Neural cell (in vitro differentiated cells): Measurements from ENCODE around the gene WNT7B. TPM values are rescaled to one million over a fixed set of nuclear protein-coding genes. Genes with fewer than 3 reads are reported as not detected.

ENCODE experiments used
- H2AFZ ChIP-seq: fragments of 200-600, 300-800 bp; sonication (generic), shearing (Covaris generic); 2 replicates; pipeline ENCODE4 v1.6.0; 2014; ENCODE audit warnings: low read depth, mild to moderate bottlenecking, antibody characterized with exemption, low read length, moderate library complexity
- H3F3A ChIP-seq: fragments of 200-600 bp; shearing (Covaris generic); 2 replicates; pipeline ENCODE4 v1.6.1; 2016; ENCODE audit warnings: mild to moderate bottlenecking, moderate library complexity, mixed read lengths, antibody characterized with exemption, low read length; ENCODE audit not compliant: insufficient read depth, poor library complexity, severe bottlenecking
- H3K27ac ChIP-seq: fragments of 200-600, 300-800 bp; sonication (generic), shearing (Covaris generic); 2 replicates; pipeline ENCODE4 v1.5.1; 2014; ENCODE audit warnings: mild to moderate bottlenecking, low read length, moderate library complexity
- H3K27me3 ChIP-seq: fragments of 300-800, 200-600 bp; sonication (generic), shearing (Covaris generic); 2 replicates; pipeline ENCODE4 v1.6.0; 2014; ENCODE audit warnings: mild to moderate bottlenecking, low read depth, low read length, moderate library complexity; ENCODE audit not compliant: insufficient read depth
- H3K36me3 ChIP-seq: fragments of 300-800, 200-600 bp; sonication (generic), shearing (Covaris generic); 2 replicates; pipeline ENCODE4 v1.5.1; 2014; ENCODE audit warnings: mild to moderate bottlenecking, antibody characterized with exemption, low read length, moderate library complexity; ENCODE audit not compliant: insufficient read depth
- H3K4me2 ChIP-seq: fragments of 300-800, 200-600 bp; sonication (generic), shearing (Covaris generic); 2 replicates; pipeline ENCODE4 v1.6.0; 2014; ENCODE audit warnings: mild to moderate bottlenecking, low read length
- H3K4me3 ChIP-seq: fragments of 300-800, 200-600 bp; sonication (generic), shearing (Covaris generic); 2 replicates; pipeline ENCODE4 v1.5.1; 2014; ENCODE audit warnings: mild to moderate bottlenecking, low read length, moderate library complexity
- H3K79me2 ChIP-seq: fragments of 200-600 bp; shearing (Covaris generic); replicated peaks from 2 replicates; pipeline ENCODE4 v1.6.0; 2014; ENCODE audit warnings: mild to moderate bottlenecking, low read length, moderate library complexity; ENCODE audit not compliant: insufficient read depth
- H3K9ac ChIP-seq: fragments of 300-800, 200-600 bp; sonication (generic), shearing (Covaris generic); 2 replicates; pipeline ENCODE4 v1.6.1; 2016; ENCODE audit warnings: mild to moderate bottlenecking, low read length, mixed read lengths
- H3K9me2 ChIP-seq: fragments of 200-600 bp; shearing (Covaris generic); 2 replicates; pipeline ENCODE4 v1.6.1; 2016; ENCODE audit warnings: mild to moderate bottlenecking, low read length, mixed read lengths; ENCODE audit not compliant: insufficient read depth
- H3K9me3 ChIP-seq: fragments of 200-600, 300-800 bp; sonication (generic), shearing (Covaris generic); 2 replicates; pipeline ENCODE4 v1.6.1; 2016; ENCODE audit warnings: mild to moderate bottlenecking, mixed run types, low read length, moderate library complexity, mixed read lengths
- H4K20me1 ChIP-seq: fragments of 200-600 bp; shearing (Covaris generic); 2 replicates; pipeline ENCODE4 v1.6.1; 2016; ENCODE audit warnings: mild to moderate bottlenecking, mixed run types; ENCODE audit not compliant: insufficient read depth
- CTCF ChIP-seq: fragments of 450-650 bp; IDR thresholded peaks from 2 replicates; pipeline ENCODE4 v1.5.1; 2014; ENCODE audit warnings: antibody characterized with exemption, mild to moderate bottlenecking, moderate library complexity; ENCODE audit not compliant: poor library complexity, severe bottlenecking
- EP300 ChIP-seq: fragments of 450-650 bp; conservative IDR thresholded peaks from 2 replicates; pipeline ENCODE4 v1.6.1; 2014; ENCODE audit warnings: antibody characterized with exemption, mild to moderate bottlenecking, moderate library complexity; ENCODE audit not compliant: poor library complexity, severe bottlenecking
- EZH2 ChIP-seq: fragments of 200-600, 300-800 bp; shearing (Covaris generic), sonication (generic); IDR thresholded peaks from 2 replicates; pipeline ENCODE4 v1.6.1; 2014; ENCODE audit warnings: antibody characterized with exemption, low read length, borderline replicate concordance, mild to moderate bottlenecking; ENCODE audit not compliant: insufficient read depth, poor library complexity, severe bottlenecking
- MXI1 ChIP-seq: fragments of 450-650 bp; conservative IDR thresholded peaks from 2 replicates; pipeline ENCODE4 v1.6.1; 2014; ENCODE audit warnings: antibody characterized with exemption, mild to moderate bottlenecking; ENCODE audit not compliant: poor library complexity, severe bottlenecking
- POLR2AphosphoS5 ChIP-seq: IDR thresholded peaks from 2 replicates; pipeline ENCODE4 v1.6.1; 2012
- RAD21 ChIP-seq: fragments of 450-650 bp; conservative IDR thresholded peaks from 2 replicates; pipeline ENCODE4 v1.6.1; 2014; ENCODE audit warnings: antibody characterized with exemption, mild to moderate bottlenecking, moderate library complexity
- SMC3 ChIP-seq: fragments of 450-650 bp; conservative IDR thresholded peaks from 2 replicates; pipeline ENCODE4 v1.6.1; 2014; ENCODE audit warnings: antibody characterized with exemption, mild to moderate bottlenecking, moderate library complexity; ENCODE audit not compliant: poor library complexity
- TAF1 ChIP-seq: IDR thresholded peaks from 2 replicates; pipeline ENCODE4 v1.6.1; 2012; ENCODE audit warnings: low read depth
- polyA plus RNA-seq: library from polyadenylated mRNA; depleted of rRNA; stranded (reverse); fragments of >200 nt; gene quantifications from 2 replicates; pipeline ENCODE4 v1.2.3, GENCODE V29; 2014
- TF ChIP-seq, protein P1 (sequence below): IDR thresholded peaks from 2 replicates; pipeline ENCODE4 v1.6.1; 2012; ENCODE audit warnings: borderline replicate concordance

WNT7B gene
- polyA plus RNA-seq, 1 donor from 2014 or later: 0.16 TPM

GRCh38 chr22:45930324-45930723 lies 46.6 kb downstream of the WNT7B start:
- Histone ChIP-seq H3K79me2 (no peaks in the 10 kb centered on the region), H4K20me1 (no peaks in the 10 kb centered on the region), H3K27ac (no peak overlapping the region), H3F3A (no peaks in the 10 kb centered on the region), H2AFZ (no peak overlapping the region), H3K4me3 (no peak overlapping the region), H3K27me3 (no peaks in the 10 kb centered on the region), H3K9ac (no peak overlapping the region), H3K9me3 (no peaks in the 10 kb centered on the region), H3K9me2 (no peaks in the 10 kb centered on the region), H3K36me3 (no peaks in the 10 kb centered on the region), H3K4me2 (no peak overlapping the region)
- TF ChIP-seq SMC3: no peak
- TF ChIP-seq CTCF: no peak
- no peak for TF ChIP-seq EZH2
- no peak for TF ChIP-seq POLR2AphosphoS5
- no peak for TF ChIP-seq TAF1
- TF ChIP-seq, protein P1, sequence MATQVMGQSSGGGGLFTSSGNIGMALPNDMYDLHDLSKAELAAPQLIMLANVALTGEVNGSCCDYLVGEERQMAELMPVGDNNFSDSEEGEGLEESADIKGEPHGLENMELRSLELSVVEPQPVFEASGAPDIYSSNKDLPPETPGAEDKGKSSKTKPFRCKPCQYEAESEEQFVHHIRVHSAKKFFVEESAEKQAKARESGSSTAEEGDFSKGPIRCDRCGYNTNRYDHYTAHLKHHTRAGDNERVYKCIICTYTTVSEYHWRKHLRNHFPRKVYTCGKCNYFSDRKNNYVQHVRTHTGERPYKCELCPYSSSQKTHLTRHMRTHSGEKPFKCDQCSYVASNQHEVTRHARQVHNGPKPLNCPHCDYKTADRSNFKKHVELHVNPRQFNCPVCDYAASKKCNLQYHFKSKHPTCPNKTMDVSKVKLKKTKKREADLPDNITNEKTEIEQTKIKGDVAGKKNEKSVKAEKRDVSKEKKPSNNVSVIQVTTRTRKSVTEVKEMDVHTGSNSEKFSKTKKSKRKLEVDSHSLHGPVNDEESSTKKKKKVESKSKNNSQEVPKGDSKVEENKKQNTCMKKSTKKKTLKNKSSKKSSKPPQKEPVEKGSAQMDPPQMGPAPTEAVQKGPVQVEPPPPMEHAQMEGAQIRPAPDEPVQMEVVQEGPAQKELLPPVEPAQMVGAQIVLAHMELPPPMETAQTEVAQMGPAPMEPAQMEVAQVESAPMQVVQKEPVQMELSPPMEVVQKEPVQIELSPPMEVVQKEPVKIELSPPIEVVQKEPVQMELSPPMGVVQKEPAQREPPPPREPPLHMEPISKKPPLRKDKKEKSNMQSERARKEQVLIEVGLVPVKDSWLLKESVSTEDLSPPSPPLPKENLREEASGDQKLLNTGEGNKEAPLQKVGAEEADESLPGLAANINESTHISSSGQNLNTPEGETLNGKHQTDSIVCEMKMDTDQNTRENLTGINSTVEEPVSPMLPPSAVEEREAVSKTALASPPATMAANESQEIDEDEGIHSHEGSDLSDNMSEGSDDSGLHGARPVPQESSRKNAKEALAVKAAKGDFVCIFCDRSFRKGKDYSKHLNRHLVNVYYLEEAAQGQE: no peak

DNA sequence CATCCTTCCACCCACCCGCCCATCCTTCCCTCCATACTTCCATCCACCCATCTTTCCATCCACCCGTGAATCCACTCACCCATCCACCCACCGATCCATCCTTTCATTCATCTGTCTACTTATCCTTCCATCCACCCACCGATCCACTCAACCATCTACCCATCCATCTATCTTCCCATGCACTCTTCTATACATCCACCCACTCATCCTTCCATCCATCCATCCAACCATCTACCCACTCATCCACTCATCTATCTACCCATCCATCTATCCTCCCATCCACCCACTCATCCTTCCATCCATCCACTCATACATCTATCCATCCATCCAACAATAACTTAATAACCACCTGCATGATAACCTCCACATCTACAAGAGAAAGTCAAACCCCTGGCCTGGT lies 47.3 kb downstream of the WNT7B start:
- H3K36me3 ChIP-seq: no peaks in the 10 kb centered on the region
- H3K27ac ChIP-seq: no peak overlapping the region
- no peak overlapping the region for H3K4me3 ChIP-seq
- no peaks in the 10 kb centered on the region for H3K27me3 ChIP-seq
- TF ChIP-seq TAF1: no peak
- H3K9me3 ChIP-seq: no peaks in the 10 kb centered on the region
- H3F3A ChIP-seq: no peaks in the 10 kb centered on the region
- no peak overlapping the region for H2AFZ ChIP-seq
- no peaks in the 10 kb centered on the region for H4K20me1 ChIP-seq
- no peaks in the 10 kb centered on the region for H3K79me2 ChIP-seq
- H3K9ac ChIP-seq: no peak overlapping the region
- H3K4me2 ChIP-seq: no peak overlapping the region
- no peaks in the 10 kb centered on the region for H3K9me2 ChIP-seq

GRCh38 chr22:45928726-45929368 lies 48.1 kb downstream of the WNT7B start:
- Histone ChIP-seq H4K20me1 (no peaks in the 10 kb centered on the region), H3K9me3 (no peaks in the 10 kb centered on the region), H3K9ac (no peak overlapping the region), H2AFZ (no peak overlapping the region), H3K9me2 (no peaks in the 10 kb centered on the region), H3K79me2 (no peaks in the 10 kb centered on the region), H3K36me3 (no peaks in the 10 kb centered on the region), H3F3A (no peaks in the 10 kb centered on the region), H3K27ac (no peak overlapping the region), H3K4me2 (no peak overlapping the region), H3K27me3 (no peaks in the 10 kb centered on the region), H3K4me3 (no peak overlapping the region)
- TF ChIP-seq EZH2: no peak
- TF ChIP-seq, protein P1: no peak
- TF ChIP-seq EP300: no peak
- TF ChIP-seq SMC3: no peak
- TF ChIP-seq MXI1: no peak
- no peak for TF ChIP-seq CTCF
- TF ChIP-seq TAF1: no peak
- TF ChIP-seq POLR2AphosphoS5: no peak
- no peak for TF ChIP-seq RAD21
